Cardiac muscle cell (in vitro differentiated cells and primary cell): Measurements from ENCODE around the gene CASD1. TPM values are rescaled to one million over a fixed set of nuclear protein-coding genes. Genes with fewer than 3 reads are reported as not detected.
A peak's percentile ranks its signal among the peaks of the same experiment; 100 is the strongest.

Source experiments
- DNase-seq, 2 donors: peaks; one replicate each; pipeline versions ENCODE4 v3.0.0 to v3.0.0-alpha.2; 2010 to 2017; ENCODE audit warnings: low read depth in 1 of 2, low spot score in 1 of 2
- H3K27ac ChIP-seq: fragments of 200-600 bp; sonication (generic); 2 replicates; pipeline ENCODE4 v1.5.1; 2016
- H3K27me3 ChIP-seq: fragments of 200-600 bp; sonication (generic); 2 replicates; pipeline ENCODE4 v1.6.0; 2016; ENCODE audit warnings: control low read depth
- H3K36me3 ChIP-seq: fragments of 200-600 bp; sonication (generic); 2 replicates; pipeline ENCODE4 v1.5.1; 2016; ENCODE audit warnings: control low read depth
- H3K4me1 ChIP-seq: fragments of 200-600 bp; sonication (generic); 2 replicates; pipeline ENCODE4 v1.8.1; 2017; ENCODE audit warnings: low read depth, mild to moderate bottlenecking, mixed run types
- H3K4me3 ChIP-seq: fragments of 200-600 bp; sonication (generic); 2 replicates; pipeline ENCODE4 v1.5.1; 2016; ENCODE audit warnings: mild to moderate bottlenecking
- H3K9me3 ChIP-seq: fragments of 200-600 bp; sonication (generic); 2 replicates; pipeline ENCODE4 v1.5.1; 2017; ENCODE audit warnings: low read depth, mild to moderate bottlenecking, control low read depth
- CTCF ChIP-seq: IDR thresholded peaks from 2 replicates; pipeline ENCODE4 v1.5.1; 2012; ENCODE audit warnings: low read depth, mild to moderate bottlenecking, low read length
- polyA plus RNA-seq: library from polyadenylated mRNA; unstranded; fragments of >200 nt; fragmentation: Nextera tagmentation; extraction: Ambion mirVana; gene quantifications from 2 replicates; pipeline ENCODE4 v1.2.1, GENCODE V29; 2016
- total RNA-seq: library from RNA; depleted of rRNA; stranded (reverse); fragments of >200 nt; gene quantifications from 2 replicates; pipeline ENCODE4 v1.2.3, GENCODE V29; 2016

Gene CASD1
- total and polyA plus RNA-seq, 2 experiments from 2014 or later, result 36.3 to 38.9 TPM

GRCh38 chr7:94556028-94556427 is 46.4 kb downstream of the CASD1 start:
- H3K4me3 ChIP-seq, result no peak overlapping the region
- no peak for TF ChIP-seq CTCF
- H3K9me3 ChIP-seq, result no peaks in the 10 kb centered on the region
- no peaks in the 10 kb centered on the region for H3K27me3 ChIP-seq
- no peak for DNase-seq
- no peaks in the 10 kb centered on the region for H3K4me1 ChIP-seq
- H3K36me3 ChIP-seq, result peaks cover 51% of the 10 kb centered on the region
- H3K27ac ChIP-seq, result no peak overlapping the region

- Histone ChIP-seq H3K4me3 (no peak overlapping the region), H3K4me1 (no peaks in the 10 kb centered on the region), H3K9me3 (no peaks in the 10 kb centered on the region), H3K27me3 (no peaks in the 10 kb centered on the region), H3K36me3 (peaks cover 49% of the 10 kb centered on the region), H3K27ac (no peak overlapping the region)
- TF ChIP-seq CTCF, result no peak
- DNase-seq, result no peak
Observed at GRCh38 chr7:94557215-94557614, 47.6 kb downstream of the CASD1 start.

GRCh38 chr7:94559972-94560371 is 50.4 kb downstream of the CASD1 start:
- Histone ChIP-seq H3K27me3 (no peaks in the 10 kb centered on the region), H3K4me1 (no peaks in the 10 kb centered on the region), H3K4me3 (no peak overlapping the region), H3K36me3 (peaks cover 36% of the 10 kb centered on the region), H3K9me3 (no peaks in the 10 kb centered on the region), H3K27ac (no peak overlapping the region)
- no peak for TF ChIP-seq CTCF
- no peak for DNase-seq

- Histone ChIP-seq H3K27me3 (no peaks in the 10 kb centered on the region), H3K4me1 (no peaks in the 10 kb centered on the region), H3K4me3 (no peak overlapping the region), H3K9me3 (no peaks in the 10 kb centered on the region), H3K36me3 (peaks cover 20% of the 10 kb centered on the region), H3K27ac (no peak overlapping the region)
- no peak for TF ChIP-seq CTCF
- peak in 1 of 2 donors; percentile 27 for DNase-seq
Observed at GRCh38 chr7:94561841-94562514, 52.4 kb downstream of the CASD1 start.

GRCh38 chr7:94562525-94562924 is 52.9 kb downstream of the CASD1 start:
- H3K36me3 ChIP-seq, result peaks cover 16% of the 10 kb centered on the region
- peak in 1 of 2 donors; percentile 23 for DNase-seq
- H3K27me3 ChIP-seq, result no peaks in the 10 kb centered on the region
- H3K4me3 ChIP-seq, result no peak overlapping the region
- no peaks in the 10 kb centered on the region for H3K9me3 ChIP-seq
- H3K4me1 ChIP-seq, result no peaks in the 10 kb centered on the region
- no peak overlapping the region for H3K27ac ChIP-seq
- no peak for TF ChIP-seq CTCF
